ENCODE results near the gene ATP11C. TPM values are rescaled to one million over a fixed set of nuclear protein-coding genes. Genes with fewer than 3 reads are reported as not detected.
A peak's percentile ranks its signal among the peaks of the same experiment; 100 is the strongest.
"Not testable (repeated sequence)": the region's sequence is repeated elsewhere in the genome, so short reads cannot be mapped to it uniquely, and the experiment has no call there.

ATP11C gene
- total RNA-seq, 4 donors from 2014 or later = 35.6 to 67.9 (median 52.4) TPM

GRCh38 chrX:139692506-139692849, 240.4 kb downstream of the ATP11C start:
- Histone ChIP-seq H3K4me3 (peak overlapping the region in 1 of 2 donors; percentile 24), H3K4me1 (no peaks in the 10 kb centered on the region), H3K9me3 (no peaks in the 10 kb centered on the region), H3K27ac (no peak overlapping the region), H3K36me3 (peaks cover 0 to 3% of the 10 kb centered on the region in 2 donors), H3K27me3 (peaks cover 0 to 9% of the 10 kb centered on the region in 2 donors)
- DNase-seq = no peak
- intact Hi-C loops (cut with DNase I; ENCODE audit: low total_unique reads) = no loop called here
- TF ChIP-seq POLR2A (IDR thresholded peaks at IDR 0.05) = no peak
- no peak for TF ChIP-seq CTCF (IDR thresholded peaks at IDR 0.05)

GRCh38 chrX:139691843-139692505, 240.9 kb downstream of the ATP11C start:
- Histone ChIP-seq H3K4me3 (peak overlapping the region in 1 of 2 donors; percentile 24), H3K36me3 (peaks cover 0 to 3% of the 10 kb centered on the region in 2 donors), H3K27ac (no peak overlapping the region), H3K9me3 (no peaks in the 10 kb centered on the region), H3K27me3 (peaks cover 0 to 9% of the 10 kb centered on the region in 2 donors), H3K4me1 (no peaks in the 10 kb centered on the region)
- TF ChIP-seq POLR2A (IDR thresholded peaks at IDR 0.05) (no peak), CTCF (IDR thresholded peaks at IDR 0.05) (no peak)
- DNase-seq = no peak
- intact Hi-C loops (cut with DNase I; ENCODE audit: low total_unique reads) = no loop called here

- TF ChIP-seq POLR2A (IDR thresholded peaks at IDR 0.05) (no peak), CTCF (IDR thresholded peaks at IDR 0.05) (no peak)
- peak overlapping the region in 1 of 2 donors; percentile 24 for H3K4me3 ChIP-seq
- H3K27ac ChIP-seq = no peak overlapping the region
- no peak for DNase-seq
- H3K4me1 ChIP-seq = no peaks in the 10 kb centered on the region
- intact Hi-C loops (cut with DNase I; ENCODE audit: low total_unique reads) = no loop called here
- peaks cover 0 to 9% of the 10 kb centered on the region in 2 donors for H3K27me3 ChIP-seq
- H3K9me3 ChIP-seq = no peaks in the 10 kb centered on the region
- peaks cover 0 to 3% of the 10 kb centered on the region in 2 donors for H3K36me3 ChIP-seq
Observed at GRCh38 chrX:139691493-139691842, 241.4 kb downstream of the ATP11C start.

DNA sequence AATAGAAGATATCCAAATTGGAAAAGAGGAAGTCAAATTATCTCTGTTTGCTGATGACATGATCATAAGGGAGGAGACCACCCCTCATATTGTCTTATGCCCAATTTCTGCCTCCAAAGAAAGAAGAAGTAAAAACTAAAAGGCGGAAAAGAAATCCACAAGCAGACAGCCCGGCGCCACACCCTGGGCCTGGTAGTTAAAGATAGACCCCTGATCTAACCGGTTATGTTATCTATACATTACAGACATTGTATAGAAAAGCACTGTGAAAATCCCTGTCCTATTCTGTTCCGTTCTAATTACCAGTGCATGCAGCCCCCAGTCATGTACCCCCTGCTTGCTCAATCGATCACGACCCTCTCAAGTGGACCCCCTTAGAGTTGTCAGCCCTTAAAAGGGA, 247.7 kb downstream of the ATP11C start:
- H3K9me3 ChIP-seq; DNase-seq; H3K4me1 ChIP-seq; H3K27ac ChIP-seq; H3K27me3 ChIP-seq; intact Hi-C loops (cut with DNase I; ENCODE audit: low total_unique reads); H3K36me3 ChIP-seq; H3K4me3 ChIP-seq: not testable (repeated sequence)

GRCh38 chrX:139680356-139680755, 252.5 kb downstream of the ATP11C start:
- no peak for DNase-seq
- intact Hi-C loops (cut with DNase I; ENCODE audit: low total_unique reads) = no loop called here
- Histone ChIP-seq H3K4me1 (no peaks in the 10 kb centered on the region), H3K9me3 (no peaks in the 10 kb centered on the region), H3K27ac (no peak overlapping the region), H3K4me3 (no peak overlapping the region), H3K27me3 (no peaks in the 10 kb centered on the region), H3K36me3 (no peaks in the 10 kb centered on the region)
- no peak for TF ChIP-seq CTCF (IDR thresholded peaks at IDR 0.05)
- no peak for TF ChIP-seq POLR2A (IDR thresholded peaks at IDR 0.05)

MicroRNAs encoded within 50 kb of the gene (microRNA counts, 767-probe panel; counts per million panel counts)
- microRNA hsa-miR-505-3p = 3,880 to 4,024 counts per million in 2 donors

Small RNAs within 50 kb of the gene (microRNA-seq; reads per million reads assigned to microRNA genes)
- gene MIR505 (ENCODE audit: borderline microRNAs expressed, borderline replicate concordance) = 137 reads per million, percentile 60 among the genes with 10 or more reads in this experiment

Small RNAs within 50 kb of the gene (small RNA-seq; reads per million reads assigned to genes)
- gene MIR505 (0.48 reads per million), gene RF00425 (not detected), gene RF01210 (not detected), gene RNU6ATAC23P (not detected)

Other genes starting within 250 kb of the ATP11C start
- gene MCF2, start 224.9 kb downstream of the ATP11C start, total RNA-seq = under 1 TPM in 1 of 4 donors, not detected in 3; 0.69 TPM
- not detected for gene CXorf66, start 32.5 kb upstream of the ATP11C start, total RNA-seq

All from uterus (tissue), 4 donors.